GM12891 (cell line): ENCODE data around the gene RAD23A.

Experiments
- POLR2A ChIP-seq: IDR thresholded peaks from 2 replicates; pipeline ENCODE4 v1.6.1; 2011; ENCODE audit warnings: low read depth, low read length, control low read depth
- TAF1 ChIP-seq: IDR thresholded peaks from 2 replicates; pipeline ENCODE4 v1.6.1; 2011; ENCODE audit warnings: low read depth, low read length, control low read depth

GRCh38 chr19:12956446-12957388 is 11.1 kb downstream of the RAD23A start, which contains the start of gene GADD45GIP1:
- TF ChIP-seq POLR2A (peak; percentile 92), TAF1 (peak; percentile 97)
